AG09309 (cell line): Measurements from ENCODE around the gene ASB2.

Experiments
- DNase-seq: peaks from one replicate; pipeline ENCODE4 v3.0.0-alpha.2; 2010; ENCODE audit warnings: low read depth
- H3K4me3 ChIP-seq: 2 replicates; pipeline ENCODE4 v1.5.1; 2011; ENCODE audit warnings: mild to moderate bottlenecking, low read depth, low read length, moderate library complexity; ENCODE audit not compliant: control insufficient read depth
- TF ChIP-seq, protein P1 (sequence below): IDR thresholded peaks from 2 replicates; pipeline ENCODE4 v1.5.1; 2011; ENCODE audit warnings: mild to moderate bottlenecking, low read depth, low read length, inconsistent platforms; ENCODE audit not compliant: insufficient read depth, control insufficient read depth; ENCODE audit errors: missing control alignments

Gene ASB2

DNA sequence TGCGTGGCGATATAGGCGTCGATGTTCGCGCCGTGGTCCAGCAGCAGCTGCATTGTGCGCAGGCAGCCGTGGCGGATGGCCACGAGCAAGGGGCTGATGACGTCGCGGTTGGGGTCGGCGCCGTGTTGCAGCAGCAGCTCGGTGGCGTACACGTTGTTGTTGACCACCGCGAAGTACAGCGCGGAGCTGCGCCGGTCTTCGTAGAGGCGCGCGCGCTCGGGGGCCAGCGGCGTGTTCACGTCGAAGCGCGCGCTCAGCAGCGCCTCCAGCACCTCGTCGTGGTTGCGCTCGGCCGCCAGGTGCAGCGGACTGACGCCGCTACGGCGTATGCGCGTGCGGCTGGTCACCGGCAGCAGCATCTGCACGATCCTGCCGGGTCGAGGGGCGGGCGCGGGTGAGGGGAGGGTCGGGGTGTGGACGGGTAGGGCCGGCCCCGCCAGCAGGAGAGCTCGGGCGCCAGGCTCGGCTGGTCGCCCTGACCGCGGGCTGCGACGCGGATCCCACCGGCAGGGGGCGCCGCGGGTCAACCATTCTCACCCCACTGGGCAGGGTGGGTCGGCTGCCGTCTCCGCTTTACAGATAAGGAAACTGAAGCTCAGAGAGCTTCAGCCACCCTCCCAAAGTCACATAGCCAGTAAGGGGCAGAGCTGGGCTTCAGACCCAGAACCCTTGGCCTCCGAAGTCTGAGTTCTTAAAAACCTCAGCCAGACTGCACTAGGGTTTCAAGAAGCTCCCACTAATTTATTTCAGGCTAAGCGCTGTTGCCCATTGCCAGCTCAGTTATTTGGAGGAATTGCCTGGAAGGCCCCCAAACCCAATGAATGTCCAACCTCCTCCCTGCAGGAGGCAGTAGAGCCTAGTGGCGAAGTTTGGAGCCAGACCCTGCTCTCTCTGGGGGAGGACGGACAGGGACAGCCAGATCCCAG lies 36.8 kb downstream of the ASB2 start:
- TF ChIP-seq, protein P1, sequence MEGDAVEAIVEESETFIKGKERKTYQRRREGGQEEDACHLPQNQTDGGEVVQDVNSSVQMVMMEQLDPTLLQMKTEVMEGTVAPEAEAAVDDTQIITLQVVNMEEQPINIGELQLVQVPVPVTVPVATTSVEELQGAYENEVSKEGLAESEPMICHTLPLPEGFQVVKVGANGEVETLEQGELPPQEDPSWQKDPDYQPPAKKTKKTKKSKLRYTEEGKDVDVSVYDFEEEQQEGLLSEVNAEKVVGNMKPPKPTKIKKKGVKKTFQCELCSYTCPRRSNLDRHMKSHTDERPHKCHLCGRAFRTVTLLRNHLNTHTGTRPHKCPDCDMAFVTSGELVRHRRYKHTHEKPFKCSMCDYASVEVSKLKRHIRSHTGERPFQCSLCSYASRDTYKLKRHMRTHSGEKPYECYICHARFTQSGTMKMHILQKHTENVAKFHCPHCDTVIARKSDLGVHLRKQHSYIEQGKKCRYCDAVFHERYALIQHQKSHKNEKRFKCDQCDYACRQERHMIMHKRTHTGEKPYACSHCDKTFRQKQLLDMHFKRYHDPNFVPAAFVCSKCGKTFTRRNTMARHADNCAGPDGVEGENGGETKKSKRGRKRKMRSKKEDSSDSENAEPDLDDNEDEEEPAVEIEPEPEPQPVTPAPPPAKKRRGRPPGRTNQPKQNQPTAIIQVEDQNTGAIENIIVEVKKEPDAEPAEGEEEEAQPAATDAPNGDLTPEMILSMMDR, result peak; percentile 61
- no peak for DNase-seq
- peak overlapping the region; percentile 19; the same call in 1 of the 2 replicates for H3K4me3 ChIP-seq

DNA sequence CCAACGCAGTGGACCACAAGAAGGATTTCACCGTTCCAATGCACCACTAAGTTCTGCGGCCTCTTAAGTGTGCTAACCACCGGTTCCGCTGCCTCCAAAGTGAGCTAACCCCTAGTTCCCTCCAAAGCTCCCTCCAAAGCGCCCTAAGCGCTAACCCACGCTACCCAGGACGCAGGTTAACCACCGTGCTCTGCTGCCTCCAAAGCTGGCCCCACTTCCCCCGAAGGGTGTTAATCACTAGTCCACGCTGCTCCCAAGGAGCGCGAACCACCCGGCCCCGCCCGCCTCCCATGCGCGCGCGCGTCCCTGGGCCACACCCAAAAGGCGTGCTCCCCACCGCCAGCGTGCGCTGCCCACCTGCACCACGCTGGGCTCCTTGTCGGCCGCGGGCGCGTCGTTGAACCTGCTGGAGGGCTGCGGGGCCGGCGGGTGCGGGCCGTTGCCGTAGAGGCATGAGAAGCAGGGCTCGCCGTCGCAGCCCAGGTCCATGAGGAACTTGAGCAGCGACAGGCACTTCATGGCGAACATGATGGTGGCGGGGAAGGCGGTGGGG lies 37.5 kb downstream of the ASB2 start:
- no peak overlapping the region for H3K4me3 ChIP-seq
- no peak for DNase-seq
- TF ChIP-seq, protein P1, result no peak

DNA sequence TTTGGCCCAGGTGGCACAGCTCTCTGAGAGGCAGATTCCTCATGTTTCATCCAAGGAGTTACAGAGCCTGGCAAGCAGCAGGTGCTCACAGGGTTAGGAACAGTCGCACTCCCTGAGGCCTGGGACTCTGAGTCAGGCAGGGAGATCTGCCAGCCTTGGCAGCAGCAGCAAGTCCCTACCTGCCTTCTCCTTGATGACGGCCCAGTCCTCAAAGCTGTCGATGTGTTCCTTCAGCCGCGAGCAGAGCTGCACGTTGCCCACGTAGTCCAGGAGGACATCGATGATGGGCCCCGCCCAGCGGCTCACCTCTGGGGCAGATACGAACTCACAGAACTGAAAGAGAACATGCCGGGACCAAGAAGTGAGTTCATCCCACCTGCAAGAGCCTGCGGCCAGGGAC lies 38.9 kb downstream of the ASB2 start:
- TF ChIP-seq, protein P1, result no peak
- DNase-seq, result no peak
- H3K4me3 ChIP-seq, result no peak overlapping the region

DNA sequence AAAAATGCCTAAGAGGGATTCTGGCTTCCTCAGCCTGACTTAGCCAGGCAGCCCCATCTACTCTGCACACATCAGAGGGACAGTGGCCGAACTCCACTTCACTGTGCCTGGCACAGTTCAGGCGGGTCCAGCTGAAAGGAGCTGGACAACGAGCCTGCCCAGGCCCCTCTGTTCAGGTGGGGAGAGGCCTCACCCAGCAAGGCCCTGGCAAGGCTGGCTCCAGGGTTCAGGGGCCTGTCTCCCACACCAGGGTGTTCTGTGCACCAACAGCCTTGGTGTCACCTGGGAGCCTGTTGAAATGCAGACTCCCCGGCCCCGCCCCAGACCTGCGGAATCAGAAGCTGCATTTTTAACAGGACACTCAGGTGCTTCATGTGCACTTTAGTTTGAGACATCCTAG lies 39.4 kb downstream of the ASB2 start:
- H3K4me3 ChIP-seq, result no peak overlapping the region
- TF ChIP-seq, protein P1, result no peak
- no peak for DNase-seq

DNA sequence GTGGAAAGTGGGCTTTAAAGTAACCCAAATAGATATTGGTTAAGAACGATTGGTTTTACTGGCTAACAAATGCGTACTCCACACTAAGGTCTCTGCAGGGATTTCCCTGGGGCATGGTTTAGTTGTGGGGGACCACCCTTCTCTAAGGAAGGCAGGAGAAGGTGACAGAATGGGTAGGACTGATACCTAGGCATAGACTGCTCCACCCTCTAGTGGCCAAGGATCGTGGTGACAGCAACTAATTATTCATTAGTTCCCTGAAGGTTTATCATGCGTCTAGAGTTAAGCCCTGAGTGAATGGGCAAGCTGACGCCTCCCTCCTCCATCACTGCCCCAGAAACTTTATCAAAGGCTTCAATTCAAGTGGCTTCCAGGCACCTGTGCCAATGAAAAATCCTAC lies 40.1 kb downstream of the ASB2 start:
- no peak for DNase-seq
- TF ChIP-seq, protein P1, result peak; percentile 52
- no peak overlapping the region for H3K4me3 ChIP-seq

DNA sequence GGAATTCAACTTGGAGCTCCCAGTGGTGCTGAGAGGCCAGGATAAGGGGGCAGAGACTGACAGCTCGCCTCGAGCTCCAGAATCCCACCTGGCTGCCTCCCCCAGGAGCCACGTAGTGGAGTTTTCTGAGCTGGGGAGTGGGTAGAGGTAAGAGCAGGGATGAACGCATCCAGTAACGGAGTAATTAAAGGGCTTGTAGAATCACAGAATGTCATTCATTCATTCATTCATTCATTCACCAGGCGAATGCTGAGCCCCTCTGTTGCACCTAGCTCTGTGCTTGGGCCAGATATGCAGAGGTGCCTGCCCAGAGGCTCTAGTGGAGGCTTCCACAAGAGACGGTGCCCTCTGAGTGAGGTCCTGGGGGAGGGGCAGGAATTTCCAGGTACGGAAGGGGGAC lies 41.2 kb downstream of the ASB2 start:
- no peak overlapping the region for H3K4me3 ChIP-seq
- TF ChIP-seq, protein P1, result no peak
- no peak for DNase-seq

DNA sequence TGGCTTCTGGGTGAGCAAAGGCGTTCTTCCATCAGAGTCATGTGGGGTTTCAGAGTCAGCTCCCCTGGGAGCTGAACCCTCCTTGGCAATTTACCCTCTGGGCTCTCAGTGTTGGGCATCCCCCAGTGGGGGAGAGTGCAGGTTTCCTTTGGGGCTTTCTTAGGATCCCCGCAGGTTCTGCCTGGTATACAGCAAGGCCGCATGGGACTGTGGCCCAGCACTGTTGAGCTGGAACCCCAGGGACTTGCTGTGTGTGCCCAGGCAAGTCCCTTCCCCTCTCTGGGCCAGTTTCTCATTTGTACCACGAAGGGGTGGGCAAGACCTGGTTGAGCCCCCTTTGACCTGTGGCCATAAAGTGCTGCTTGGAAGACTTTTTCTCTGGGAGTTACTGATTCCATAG lies 43.7 kb downstream of the ASB2 start:
- no peak for DNase-seq
- no peak overlapping the region for H3K4me3 ChIP-seq
- TF ChIP-seq, protein P1, result no peak
